Skeletal muscle tissue (tissue), 4 donors: ENCODE results near the gene VAC14. TPM values are rescaled to one million over a fixed set of nuclear protein-coding genes. Genes with fewer than 3 reads are reported as not detected.
A peak's percentile ranks its signal among the peaks of the same experiment; 100 is the strongest.

ENCODE experiments used
- H3K27ac ChIP-seq: one replicate; pipeline ENCODE4 v1.7.0; 2013; ENCODE audit warnings: mild to moderate bottlenecking, low read depth, low read length, inconsistent platforms
- H3K27me3 ChIP-seq, 3 donors: one replicate each; pipeline ENCODE4 v1.7.0; 2013; ENCODE audit warnings: low read length in 3 of 3; ENCODE audit not compliant: control insufficient read depth in 3 of 3, insufficient read depth in 3 of 3
- H3K36me3 ChIP-seq, 3 donors: one replicate each; pipeline ENCODE4 v1.7.0; 2013; ENCODE audit warnings: low read length in 3 of 3; ENCODE audit not compliant: control insufficient read depth in 3 of 3, insufficient read depth in 3 of 3
- H3K4me1 ChIP-seq, 3 donors: one replicate each; pipeline ENCODE4 v1.7.0; 2013; ENCODE audit warnings: low read length in 3 of 3, mild to moderate bottlenecking in 3 of 3; ENCODE audit not compliant: control insufficient read depth in 3 of 3, insufficient read depth in 3 of 3
- H3K4me3 ChIP-seq, 3 donors: one replicate each; pipeline ENCODE4 v1.7.0; 2013; ENCODE audit warnings: low read length in 3 of 3
- H3K9ac ChIP-seq, 3 donors: one replicate each; pipeline ENCODE4 v1.7.0; 2013; ENCODE audit warnings: low read length in 3 of 3, mild to moderate bottlenecking in 3 of 3, moderate library complexity in 2 of 3, low read depth in 1 of 3
- H3K9me3 ChIP-seq, 3 donors: one replicate each; pipeline ENCODE4 v1.7.0; 2013; ENCODE audit warnings: low read length in 3 of 3; ENCODE audit not compliant: control insufficient read depth in 3 of 3
- total RNA-seq: library from RNA; depleted of rRNA; stranded (reverse); fragments of >200 nt; gene quantifications from one replicate; pipeline ENCODE4 v1.2.3, GENCODE V29; 2014
- donor health status: Osteomylitis.

VAC14 gene
- total RNA-seq, 1 donor from 2014 or later: 15.1 TPM

DNA sequence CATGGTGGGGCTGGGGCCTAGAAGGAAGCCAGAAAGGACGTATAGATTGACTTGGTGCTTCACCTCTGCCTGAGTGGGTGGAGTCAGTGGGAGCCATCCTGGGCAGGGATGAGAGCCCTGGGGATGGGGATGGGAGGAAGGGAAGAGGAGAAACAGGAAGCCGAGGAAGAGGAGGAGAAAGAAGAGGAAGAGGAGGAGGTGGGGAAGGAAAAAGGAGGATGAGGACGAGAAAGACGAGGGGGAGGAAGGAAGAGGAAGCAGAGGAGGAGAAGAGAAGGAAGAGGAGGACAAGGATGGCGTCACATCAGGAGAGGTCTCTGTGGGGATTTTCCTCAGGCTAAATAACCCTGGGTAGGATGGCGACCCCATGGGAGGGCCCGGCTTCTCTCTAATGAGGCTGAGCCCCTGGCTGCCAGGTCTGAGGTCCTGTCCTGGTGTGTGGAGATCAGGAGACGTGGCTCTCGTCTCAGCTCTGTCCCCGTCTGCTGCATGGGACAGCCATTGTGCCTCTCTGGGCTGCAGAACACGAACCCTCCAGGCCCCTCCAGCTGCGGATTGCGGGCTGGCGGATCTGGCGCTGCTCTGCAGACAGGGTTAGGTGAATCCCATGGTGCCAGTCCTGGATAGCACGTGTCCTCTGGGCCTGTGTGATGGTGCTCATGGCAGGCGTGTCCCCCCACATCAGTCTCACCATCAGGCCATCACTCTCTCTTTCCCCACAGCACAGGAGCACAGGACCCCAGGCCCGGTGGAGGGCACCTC is 79.6 kb downstream of the VAC14 start:
- Histone ChIP-seq H3K9ac (no peak overlapping the region), H3K36me3 (peaks cover 3 to 6% (median 4%) of the 10 kb centered on the region in 3 donors), H3K27ac (no peak overlapping the region), H3K9me3 (no peaks in the 10 kb centered on the region), H3K4me1 (peaks cover 24 to 38% (median 26%) of the 10 kb centered on the region in 3 donors), H3K4me3 (no peak overlapping the region), H3K27me3 (no peaks in the 10 kb centered on the region)

DNA sequence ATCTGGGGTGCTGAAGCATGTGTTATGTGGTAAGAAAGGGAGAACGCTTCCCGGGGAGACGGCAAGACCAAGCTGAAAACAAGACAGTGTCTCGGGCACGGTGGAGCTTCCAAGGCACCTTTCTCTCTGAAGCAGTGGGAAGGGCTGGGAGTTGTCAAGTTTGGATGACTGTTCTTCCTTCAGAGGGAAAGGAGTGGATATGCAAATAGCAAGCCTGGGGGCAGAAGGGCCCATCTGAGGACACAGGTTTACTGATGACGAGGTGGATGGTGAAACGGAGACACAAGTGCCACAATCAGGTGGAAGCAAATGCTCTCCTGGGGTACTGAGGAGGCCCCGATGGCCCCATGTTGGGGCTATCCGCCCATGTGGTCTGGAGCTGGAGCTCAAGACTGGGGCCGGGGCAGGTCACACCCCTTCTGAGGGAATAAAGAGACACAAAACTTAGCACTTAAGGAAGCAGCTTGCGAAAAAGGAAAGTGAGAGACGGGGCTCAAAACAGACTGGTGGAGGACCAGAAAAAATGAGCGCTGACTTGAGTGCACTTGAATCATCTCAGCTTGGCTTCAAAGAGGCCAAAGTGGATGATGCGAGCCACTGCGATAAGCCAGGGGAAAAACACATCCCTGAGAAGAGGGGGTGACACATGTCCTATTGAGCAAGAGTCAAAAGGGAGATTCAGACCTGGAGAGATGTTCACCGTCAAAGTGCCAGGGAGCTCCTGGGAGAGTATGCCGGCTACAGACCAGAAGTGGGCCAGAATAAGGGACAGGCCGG is 80.3 kb downstream of the VAC14 start:
- Histone ChIP-seq H3K9ac (no peak overlapping the region), H3K27ac (no peak overlapping the region), H3K27me3 (no peaks in the 10 kb centered on the region), H3K9me3 (no peaks in the 10 kb centered on the region), H3K4me3 (no peak overlapping the region), H3K4me1 (peaks cover 24 to 38% (median 26%) of the 10 kb centered on the region in 3 donors), H3K36me3 (peaks cover 3 to 6% (median 4%) of the 10 kb centered on the region in 3 donors)

DNA sequence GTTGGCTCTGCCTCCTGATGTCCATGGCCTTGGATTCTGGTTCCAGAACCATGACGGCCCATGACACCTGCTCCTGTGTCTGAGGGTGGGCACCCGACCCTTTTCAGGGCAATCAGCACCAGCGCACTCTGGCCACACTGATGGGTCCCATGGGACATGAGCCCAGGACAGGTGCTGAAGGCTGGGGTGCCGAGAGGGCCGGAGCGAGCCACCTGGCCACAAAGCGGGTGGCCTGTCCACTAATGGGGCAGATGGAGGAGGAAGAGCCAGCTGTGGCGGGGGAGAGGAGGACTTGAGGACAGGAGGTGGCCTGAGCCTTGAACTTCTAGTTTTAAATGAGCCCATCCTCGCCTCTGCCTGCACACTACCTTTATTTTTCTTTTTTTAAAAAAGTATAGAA is 83.9 kb downstream of the VAC14 start:
- Histone ChIP-seq H3K27ac (peak overlapping the region; percentile 98), H3K9me3 (no peaks in the 10 kb centered on the region)

DNA sequence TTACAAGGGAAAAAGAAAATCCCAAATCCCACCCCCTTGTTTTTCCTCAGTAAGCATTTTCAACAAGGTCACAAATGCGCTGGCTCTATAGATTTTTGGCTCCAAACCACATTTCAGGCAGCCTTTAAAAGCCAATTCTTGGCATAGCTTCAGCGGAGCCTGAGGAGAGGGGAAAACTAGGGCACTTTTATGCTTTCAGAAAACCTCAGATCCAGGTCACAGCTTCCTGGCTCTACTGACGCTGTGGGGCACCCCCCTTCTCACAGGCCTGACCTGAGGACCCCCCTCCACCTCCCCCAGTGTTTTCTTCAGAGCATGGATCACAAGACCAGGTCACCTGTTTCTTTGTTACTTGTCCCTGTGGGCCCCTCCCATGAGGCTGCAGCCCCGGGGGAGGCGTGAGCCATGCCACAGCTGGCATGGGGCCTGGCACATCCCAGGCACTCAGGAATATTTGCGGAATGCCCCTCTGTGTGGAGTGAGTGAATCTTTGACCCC is 85.0 kb downstream of the VAC14 start:
- H3K36me3 ChIP-seq: peaks cover 2 to 4% (median 3%) of the 10 kb centered on the region in 3 donors
- peak overlapping the region in 2 of 3 donors; percentile 44 to 64 for H3K4me3 ChIP-seq
- H3K4me1 ChIP-seq: peaks cover 35 to 68% (median 41%) of the 10 kb centered on the region in 3 donors
- no peaks in the 10 kb centered on the region for H3K27me3 ChIP-seq
- H3K9me3 ChIP-seq: no peaks in the 10 kb centered on the region
- peak overlapping the region; percentile 81 to 88 (median 84) for H3K9ac ChIP-seq
- peak overlapping the region; percentile 98 for H3K27ac ChIP-seq

More for the DNA sequence above, 83.9 kb downstream of the VAC14 start:
- H3K36me3 ChIP-seq: peaks cover 3 to 4% (median 4%) of the 10 kb centered on the region in 3 donors
- H3K4me1 ChIP-seq: peaks cover 29 to 59% (median 32%) of the 10 kb centered on the region in 3 donors
- H3K4me3 ChIP-seq: no peak overlapping the region
- H3K9ac ChIP-seq: peak overlapping the region in 2 of 3 donors; percentile 81 to 84
- no peaks in the 10 kb centered on the region for H3K27me3 ChIP-seq

DNA sequence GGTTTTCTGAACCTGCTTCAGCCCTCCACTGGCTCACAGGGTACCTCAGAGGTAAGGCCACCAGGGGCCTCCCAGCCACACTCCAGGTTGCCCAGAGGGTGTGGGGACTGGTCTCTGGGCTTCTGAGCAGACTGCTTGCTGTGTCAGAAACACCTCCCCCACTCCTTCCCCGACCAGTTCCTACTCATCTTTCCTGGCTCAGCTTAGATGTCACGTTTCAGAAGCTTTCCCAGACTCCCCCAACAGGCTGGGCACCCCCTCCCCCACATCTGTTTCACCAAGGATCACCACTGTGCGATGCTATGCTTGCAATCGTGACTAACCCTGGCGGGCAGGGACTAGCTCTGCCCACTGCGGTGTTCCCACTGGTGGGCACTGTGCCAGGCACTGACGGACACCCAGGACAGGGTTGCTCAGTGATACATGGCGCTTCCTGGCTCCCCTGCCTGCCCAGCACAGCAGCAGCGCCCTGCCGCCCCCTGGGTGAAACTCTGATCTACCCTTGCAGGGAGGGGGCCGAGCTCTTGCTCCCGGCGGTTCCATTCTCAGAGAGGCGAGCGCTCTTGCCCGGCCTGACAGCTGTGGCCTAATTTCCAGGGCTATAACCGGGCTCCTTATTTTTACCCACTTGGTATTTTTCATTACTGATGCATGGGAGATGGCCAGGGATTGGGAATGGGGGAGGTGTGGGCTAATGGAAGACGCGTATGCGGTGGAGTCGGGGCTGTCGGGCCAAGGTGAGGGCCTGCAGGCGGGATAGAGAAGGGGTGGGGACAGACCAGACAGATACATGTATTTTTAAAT is 85.7 kb downstream of the VAC14 start:
- H3K36me3 ChIP-seq: peaks cover under 1 to 4% (median 3%) of the 10 kb centered on the region in 3 donors
- peak overlapping the region; percentile 98 for H3K27ac ChIP-seq
- no peaks in the 10 kb centered on the region for H3K9me3 ChIP-seq
- no peaks in the 10 kb centered on the region for H3K27me3 ChIP-seq
- H3K4me3 ChIP-seq: peak overlapping the region; percentile 38 to 64 (median 44)
- peak overlapping the region; percentile 81 to 88 (median 84) for H3K9ac ChIP-seq
- H3K4me1 ChIP-seq: peaks cover 37 to 73% (median 41%) of the 10 kb centered on the region in 3 donors

DNA sequence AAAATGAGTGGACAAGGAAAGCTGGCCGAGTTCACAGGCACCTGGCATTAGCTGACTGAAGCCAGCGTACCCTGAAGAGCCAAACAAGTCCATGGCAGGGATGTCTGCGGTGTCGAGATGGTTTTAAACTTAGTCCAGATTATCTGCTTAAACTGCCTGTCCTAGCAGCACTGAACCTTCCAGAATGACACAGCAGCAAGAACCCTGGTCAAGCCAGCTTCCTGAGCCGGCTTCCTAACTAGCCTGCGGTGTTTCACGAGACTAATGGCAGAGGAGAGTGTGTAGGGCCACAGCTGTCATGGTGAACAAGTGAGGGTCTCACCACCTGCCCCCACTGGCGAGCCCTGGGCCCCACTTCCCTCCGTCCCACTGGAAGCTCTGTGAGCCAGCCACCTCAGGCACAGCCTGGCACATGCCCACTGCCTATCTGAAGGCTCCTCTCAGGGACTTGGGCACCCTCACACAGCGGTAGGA is 86.3 kb downstream of the VAC14 start:
- Histone ChIP-seq H3K9ac (peak overlapping the region; percentile 81 to 88 (median 84)), H3K4me1 (peaks cover 43 to 79% (median 45%) of the 10 kb centered on the region in 3 donors), H3K9me3 (no peaks in the 10 kb centered on the region), H3K27ac (peak overlapping the region; percentile 98), H3K4me3 (peak overlapping the region in 2 of 3 donors; percentile 44 to 64), H3K27me3 (no peaks in the 10 kb centered on the region), H3K36me3 (peaks cover 0 to 2% (median 2%) of the 10 kb centered on the region in 3 donors)

DNA sequence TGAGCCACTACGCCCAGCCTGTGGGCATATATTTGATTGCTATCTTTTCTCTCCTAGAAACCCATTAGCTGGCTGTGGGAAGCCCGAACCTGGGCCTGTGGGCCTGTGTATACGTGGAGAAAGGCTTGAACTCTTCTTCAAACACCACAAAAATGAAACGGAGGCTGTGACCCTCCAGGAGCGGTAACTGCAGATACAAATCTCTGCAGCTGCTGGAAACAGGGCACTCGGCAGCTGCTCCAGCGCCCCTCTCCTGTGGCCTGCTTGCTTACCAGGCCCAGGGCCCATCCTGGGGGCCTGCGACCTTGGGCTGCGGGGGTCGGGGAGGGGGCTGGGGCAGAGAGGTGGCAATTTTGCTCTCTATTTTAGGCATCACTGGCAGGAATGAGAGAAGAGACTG is 87.1 kb downstream of the VAC14 start:
- Histone ChIP-seq H3K4me3 (no peak overlapping the region), H3K27ac (peak overlapping the region; percentile 98), H3K9me3 (no peaks in the 10 kb centered on the region), H3K27me3 (no peaks in the 10 kb centered on the region), H3K9ac (no peak overlapping the region), H3K36me3 (peaks cover 0 to 2% (median 0%) of the 10 kb centered on the region in 3 donors), H3K4me1 (peaks cover 47 to 84% (median 49%) of the 10 kb centered on the region in 3 donors)

DNA sequence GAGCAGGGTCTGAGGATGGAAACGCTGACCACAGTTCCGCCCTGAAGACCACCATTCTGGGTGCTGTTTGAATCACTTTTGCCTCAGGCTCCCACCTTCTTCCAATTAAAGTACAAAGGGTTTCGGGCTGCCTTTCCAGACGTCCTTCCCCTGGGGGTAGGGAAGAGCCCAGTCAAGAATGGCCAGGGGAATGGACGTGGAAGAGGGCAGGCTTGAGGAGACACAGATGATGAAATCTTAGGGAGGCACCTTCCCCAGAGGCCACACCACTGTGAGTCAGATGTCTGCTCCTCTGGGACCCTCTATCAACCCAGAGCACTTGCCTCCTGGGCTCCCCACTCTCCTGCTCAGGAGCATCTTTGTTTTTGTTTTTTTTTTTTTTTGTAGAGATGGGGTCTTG is 87.6 kb downstream of the VAC14 start:
- H3K4me3 ChIP-seq: no peak overlapping the region
- H3K27ac ChIP-seq: peak overlapping the region; percentile 98
- peaks cover 47 to 84% (median 49%) of the 10 kb centered on the region in 3 donors for H3K4me1 ChIP-seq
- H3K9me3 ChIP-seq: no peaks in the 10 kb centered on the region
- peaks cover 0 to 2% (median 0%) of the 10 kb centered on the region in 3 donors for H3K36me3 ChIP-seq
- no peak overlapping the region for H3K9ac ChIP-seq
- no peaks in the 10 kb centered on the region for H3K27me3 ChIP-seq

DNA sequence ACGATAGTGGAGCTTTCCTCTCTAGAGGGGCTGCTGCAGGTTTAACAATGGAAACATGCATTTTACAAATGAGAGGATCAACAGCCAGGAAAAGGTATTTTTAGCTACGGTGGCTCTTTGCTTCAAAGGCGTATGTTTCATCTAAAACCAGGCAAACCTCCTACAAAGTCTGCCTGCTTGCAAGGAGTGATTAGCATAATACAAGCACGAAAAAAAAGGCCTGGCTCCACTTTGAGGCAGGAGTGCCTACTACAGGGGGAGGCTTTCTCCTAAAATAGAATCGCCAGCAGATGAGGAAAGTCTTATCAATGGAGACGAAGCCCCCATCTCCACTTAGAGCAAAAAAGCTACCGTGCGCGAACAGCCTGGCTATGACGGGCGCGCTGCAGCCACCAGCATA is 88.0 kb downstream of the VAC14 start:
- H3K9ac ChIP-seq: no peak overlapping the region
- H3K9me3 ChIP-seq: no peaks in the 10 kb centered on the region
- peaks cover 0 to 2% (median 0%) of the 10 kb centered on the region in 3 donors for H3K36me3 ChIP-seq
- H3K4me1 ChIP-seq: peaks cover 47 to 82% (median 50%) of the 10 kb centered on the region in 3 donors
- H3K4me3 ChIP-seq: no peak overlapping the region
- H3K27me3 ChIP-seq: no peaks in the 10 kb centered on the region
- peak overlapping the region; percentile 25 for H3K27ac ChIP-seq
